Gastrocnemius medialis (tissue), 4 donors: ENCODE measurements around the gene TGM3.

Experiments
- POLR2A ChIP-seq, 2 donors: fragments of 450-650 bp; IDR thresholded peaks; one replicate each; pipeline ENCODE4 v1.6.1; 2017; ENCODE audit warnings: antibody characterized with exemption in 2 of 2, mild to moderate bottlenecking in 2 of 2, moderate library complexity in 2 of 2
- TF ChIP-seq, protein P1 (sequence below), 5 experiments: fragments of 450-650 bp in 3 of 5; fragments of 200-600 bp in 2 of 5; sonication (generic) in 2 of 5; IDR thresholded peaks in 4 of 5; conservative IDR thresholded peaks in 1 of 5; 1 replicate in 4 of 5; 2 replicates in 1 of 5; pipeline ENCODE4 v1.5.1; 2016 to 2019; ENCODE audit warnings: antibody characterized with exemption in 5 of 5, mild to moderate bottlenecking in 3 of 5, moderate library complexity in 3 of 5

DNA sequence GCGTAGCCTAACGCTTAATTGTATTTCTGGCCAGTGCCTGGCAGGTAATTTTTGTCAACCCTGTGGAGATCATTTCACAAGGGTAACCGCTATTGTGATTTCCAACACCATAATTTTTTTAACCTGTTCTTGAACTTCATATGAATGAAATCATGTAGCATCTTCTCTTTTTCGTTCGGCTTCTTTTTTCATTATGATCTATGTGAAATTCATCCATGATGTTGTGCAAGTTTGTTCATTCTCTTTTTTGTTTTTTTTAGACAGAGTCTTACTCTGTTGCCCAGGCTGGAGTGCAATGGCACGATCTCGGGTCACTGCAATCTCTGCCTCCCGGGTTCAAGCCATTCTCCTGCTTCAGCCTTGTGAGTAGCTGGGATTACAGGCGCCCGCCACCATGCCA, 42.5 kb upstream of the TGM3 start:
- TF ChIP-seq, protein P1, sequence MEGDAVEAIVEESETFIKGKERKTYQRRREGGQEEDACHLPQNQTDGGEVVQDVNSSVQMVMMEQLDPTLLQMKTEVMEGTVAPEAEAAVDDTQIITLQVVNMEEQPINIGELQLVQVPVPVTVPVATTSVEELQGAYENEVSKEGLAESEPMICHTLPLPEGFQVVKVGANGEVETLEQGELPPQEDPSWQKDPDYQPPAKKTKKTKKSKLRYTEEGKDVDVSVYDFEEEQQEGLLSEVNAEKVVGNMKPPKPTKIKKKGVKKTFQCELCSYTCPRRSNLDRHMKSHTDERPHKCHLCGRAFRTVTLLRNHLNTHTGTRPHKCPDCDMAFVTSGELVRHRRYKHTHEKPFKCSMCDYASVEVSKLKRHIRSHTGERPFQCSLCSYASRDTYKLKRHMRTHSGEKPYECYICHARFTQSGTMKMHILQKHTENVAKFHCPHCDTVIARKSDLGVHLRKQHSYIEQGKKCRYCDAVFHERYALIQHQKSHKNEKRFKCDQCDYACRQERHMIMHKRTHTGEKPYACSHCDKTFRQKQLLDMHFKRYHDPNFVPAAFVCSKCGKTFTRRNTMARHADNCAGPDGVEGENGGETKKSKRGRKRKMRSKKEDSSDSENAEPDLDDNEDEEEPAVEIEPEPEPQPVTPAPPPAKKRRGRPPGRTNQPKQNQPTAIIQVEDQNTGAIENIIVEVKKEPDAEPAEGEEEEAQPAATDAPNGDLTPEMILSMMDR (IDR thresholded peaks at IDR 0.05 in 4 of 5, conservative IDR thresholded peaks at IDR 0.05 in 1 of 5): no peak
- TF ChIP-seq POLR2A (IDR thresholded peaks at IDR 0.05): no peak
